Cardiac fibroblast (primary cell): ENCODE measurements around the gene TNFRSF21.

Experiments used
- DNase-seq, 2 donors: peaks; one replicate each; pipeline versions ENCODE4 v3.0.0 to v3.0.0-alpha.2; 2010; ENCODE audit warnings: low read depth in 2 of 2
- H3K4me3 ChIP-seq, 2 donors: replicated peaks in 1 of 2; 1 replicate in 1 of 2; 2 replicates in 1 of 2; pipeline ENCODE4 v1.5.1; 2011; ENCODE audit warnings: low read depth in 2 of 2, low read length in 2 of 2, mild to moderate bottlenecking in 2 of 2, moderate library complexity in 1 of 2
- CTCF ChIP-seq: IDR thresholded peaks from one replicate; pipeline ENCODE4 v1.5.1; 2011; ENCODE audit warnings: low read depth, mild to moderate bottlenecking, low read length, inconsistent platforms

The TNFRSF21 gene

GRCh38 chr6:47310131-47310480 is 401 bp upstream of the TNFRSF21 start:
- TF ChIP-seq CTCF, result no peak
- H3K4me3 ChIP-seq, result no peak overlapping the region
- DNase-seq, result no peak

- peak in 1 of 2 donors; percentile 60 for DNase-seq
- TF ChIP-seq CTCF, result no peak
- H3K4me3 ChIP-seq, result peak overlapping the region; percentile 83 to 91
Measured at GRCh38 chr6:47308552-47309290, 984 bp downstream of the TNFRSF21 start.

GRCh38 chr6:47308198-47308517 is 1.5 kb downstream of the TNFRSF21 start:
- no peak for TF ChIP-seq CTCF
- DNase-seq, result peak; percentile 22 to 33
- peak overlapping the region; percentile 83 to 91 for H3K4me3 ChIP-seq

GRCh38 chr6:47307362-47308197 is 2.1 kb downstream of the TNFRSF21 start:
- peak overlapping the region; percentile 83 to 91 for H3K4me3 ChIP-seq
- no peak for TF ChIP-seq CTCF
- no peak for DNase-seq

GRCh38 chr6:47306887-47307286 is 2.8 kb downstream of the TNFRSF21 start:
- peak overlapping the region in 1 of 2 donors; percentile 91 for H3K4me3 ChIP-seq
- peak; percentile 30 to 64 for DNase-seq
- TF ChIP-seq CTCF, result no peak

GRCh38 chr6:47303861-47304260 is 5.8 kb downstream of the TNFRSF21 start:
- DNase-seq, result no peak
- no peak overlapping the region for H3K4me3 ChIP-seq
- no peak for TF ChIP-seq CTCF
